Stimulated activated CD4-positive, alpha-beta T cell treated with anti-CD3 and anti-CD28 coated beads, TNF-alpha, amount 100 ng/mL, for 4 hours (primary cell): ENCODE results near the gene RPP38.

Experiments used
- DNase-seq, 3 experiments: peaks; one replicate each; pipeline ENCODE4 v3.0.0-alpha.2; 2020; ENCODE audit warnings: low read depth in 3 of 3

The RPP38 gene

GRCh38 chr10:15150563-15150962 lies 53.4 kb downstream of the RPP38 start:
- DNase-seq, result no peak

GRCh38 chr10:15152556-15152955 lies 55.4 kb downstream of the RPP38 start:
- no peak for DNase-seq
